HepG2 (cell line): ENCODE data around the gene ABCG1. TPM values are rescaled to one million over a fixed set of nuclear protein-coding genes. Genes with fewer than 3 reads are reported as not detected.

ENCODE experiments used
- ATAC-seq: fragments of 200-7000 bp; cut with Tn5 transposase; 3 replicates; pipeline ENCODE4 v1.9.1; 2020; ENCODE audit warnings: mild to moderate bottlenecking, moderate library complexity
- BruUV-seq: library from RNA; stranded (reverse); fragments of 400-500 nt; replicated peaks from 2 replicates; lab custom pipeline; 2021; lab: Mats Ljungman, UMichigan
- CTCF ChIA-PET: fragments of 300-600 bp; formaldehyde crosslinking; extraction: SDS; loops from one replicate; lab custom pipeline; 2021; ENCODE audit warnings: low total read pairs, inconsistent platforms, low intra/inter-chr PET ratio; lab: Yijun Ruan, JAX
- POLR2A ChIA-PET: fragments of 350-600 bp; sonication (Branson Sonifier 250); formaldehyde crosslinking; loops from one replicate; lab custom pipeline; 2020; ENCODE audit warnings: antibody characterized with exemption, inconsistent platforms; lab: Yijun Ruan, JAX
- DNase-seq: peaks from one replicate; pipeline ENCODE4 v3.0.0-alpha.2; 2015; ENCODE audit warnings: low spot score
- FAIRE-seq: peaks from 3 replicates; lab custom pipeline; 2011; peaks lifted over from hg19 to GRCh38; lab: Jason Lieb, UNC
- H2AFZ ChIP-seq: one replicate; pipeline ENCODE4 v1.6.1; 2011; ENCODE audit warnings: low read length, inconsistent platforms
- H3K27ac ChIP-seq: fragments of 300-600 bp; 3 replicates; pipeline ENCODE4 v1.8.0; 2011; ENCODE audit warnings: mixed run types, mild to moderate bottlenecking, mixed read lengths, low read length, inconsistent platforms; ENCODE audit not compliant: insufficient read depth; ENCODE audit errors: extremely low read length
- H3K27me3 ChIP-seq, 2 experiments: fragments of 200-600 bp in 1 of 2; 2 replicates in 1 of 2; 3 replicates in 1 of 2; pipeline versions ENCODE4 v1.6.0 to v1.8.0; 2011; ENCODE audit warnings: low read length in 2 of 2, mild to moderate bottlenecking in 2 of 2, moderate library complexity in 2 of 2, inconsistent platforms in 1 of 2; ENCODE audit not compliant: insufficient read depth in 2 of 2, control insufficient read depth in 1 of 2
- H3K36me3 ChIP-seq, 2 experiments: fragments of 200-600 bp in 1 of 2; replicated peaks in 1 of 2; 2 replicates in 1 of 2; 3 replicates in 1 of 2; pipeline versions ENCODE4 v1.5.1 to v1.8.0; 2011; ENCODE audit warnings: low read length in 2 of 2, inconsistent platforms in 1 of 2; ENCODE audit not compliant: insufficient read depth in 2 of 2, control insufficient read depth in 1 of 2
- H3K4me1 ChIP-seq: 2 replicates; pipeline ENCODE4 v1.5.1; 2012; ENCODE audit warnings: low read length, inconsistent platforms; ENCODE audit not compliant: insufficient read depth
- H3K4me2 ChIP-seq: 2 replicates; pipeline ENCODE4 v1.6.0; 2011; ENCODE audit warnings: low read depth, low read length, inconsistent platforms
- H3K4me3 ChIP-seq, 3 experiments: fragments of 200-600 bp in 1 of 3; sonication (generic), shearing (Covaris generic) in 1 of 3; replicated peaks in 1 of 3; 2 replicates each; pipeline ENCODE4 v1.5.1; 2011 to 2016; ENCODE audit warnings: low read length in 3 of 3, inconsistent platforms in 2 of 3, low read depth in 2 of 3, mild to moderate bottlenecking in 2 of 3, control low read depth in 1 of 3, mixed read lengths in 1 of 3; ENCODE audit not compliant: insufficient read depth in 1 of 3
- H3K79me2 ChIP-seq: one replicate; pipeline ENCODE4 v1.6.1; 2011; ENCODE audit warnings: low read length, inconsistent platforms; ENCODE audit not compliant: insufficient read depth
- H3K9ac ChIP-seq: 2 replicates; pipeline ENCODE4 v1.6.0; 2011; ENCODE audit warnings: mild to moderate bottlenecking, low read depth, low read length, inconsistent platforms; ENCODE audit not compliant: insufficient read depth
- H3K9me3 ChIP-seq: 2 replicates; pipeline ENCODE4 v1.5.1; 2012; ENCODE audit warnings: mild to moderate bottlenecking, low read length
- H4K20me1 ChIP-seq: 2 replicates; pipeline ENCODE4 v1.6.0; 2011; ENCODE audit warnings: inconsistent platforms, mild to moderate bottlenecking, low read length, moderate library complexity; ENCODE audit not compliant: insufficient read depth
- CAMTA2 ChIP-seq: sonication (generic); formaldehyde crosslinking; IDR thresholded peaks from 2 replicates; pipeline ENCODE4 v1.4.0; 2020; ENCODE audit warnings: mild to moderate bottlenecking, missing genetic modification reagents, borderline replicate concordance
- MZF1 ChIP-seq: sonication (generic); formaldehyde crosslinking; IDR thresholded peaks from 2 replicates; pipeline ENCODE4 v1.8.1; 2023; ENCODE audit warnings: mild to moderate bottlenecking, missing genetic modification reagents, borderline replicate concordance
- REL ChIP-seq: sonication (generic); formaldehyde crosslinking; conservative IDR thresholded peaks from 2 replicates; pipeline ENCODE4 v1.8.0; 2022; ENCODE audit warnings: mild to moderate bottlenecking, missing genetic modification reagents, moderate library complexity
- U2AF2 ChIP-seq: fragments of 200-400 bp; formaldehyde crosslinking; IDR thresholded peaks from 2 replicates; pipeline ENCODE4 v1.6.1; 2017; ENCODE audit warnings: low read depth, mild to moderate bottlenecking, low read length
- YY1 ChIP-seq: IDR thresholded peaks from 2 replicates; pipeline ENCODE4 v1.6.1; 2011; ENCODE audit warnings: low read length, low read depth, moderate library complexity, mild to moderate bottlenecking; ENCODE audit not compliant: insufficient read depth, insufficient replicate concordance
- ZBTB7A ChIP-seq: sonication (generic); formaldehyde crosslinking; IDR thresholded peaks from 2 replicates; pipeline ENCODE4 v1.8.0; 2022; ENCODE audit warnings: mild to moderate bottlenecking, missing genetic modification reagents
- ZNF180 ChIP-seq: sonication (generic); formaldehyde crosslinking; IDR thresholded peaks from 2 replicates; pipeline ENCODE4 v1.4.0; 2020; ENCODE audit warnings: low read depth, missing genetic modification reagents, borderline replicate concordance
- ZNF30 ChIP-seq: sonication (generic); formaldehyde crosslinking; IDR thresholded peaks from 2 replicates; pipeline ENCODE4 v1.5.0; 2020; ENCODE audit warnings: mild to moderate bottlenecking, missing genetic modification reagents
- WGBS: methylation state at CpG from one replicate; pipeline ENCODE4 v1.1.6; 2017; ENCODE audit warnings: low lambda C conversion rate; 5-methylcytosine and 5-hydroxymethylcytosine counted together
- in situ Hi-C: cut with HindIII; loops from 2 replicates; pipeline ENCODE4 v1.10.0; 2017; ENCODE audit warnings: low pct_unique_long_range_greater_than_20kb; ENCODE audit not compliant: extremely low pct_ligation_motif_present
- intact Hi-C: fragments of 100-400 bp; cut with micrococcal nuclease; formaldehyde crosslinking; loops from one replicate; pipeline ENCODE4 v1.10.0; 2022; ENCODE audit not compliant: unreplicated experiment
- polyA plus RNA-seq, 8 experiments: library from polyadenylated mRNA; depleted of rRNA in 3 of 8; stranded (reverse) in 7 of 8; unstranded in 1 of 8; fragments of >200 nt; fragmentation: Illumina TruSeq in 4 of 8; extraction: Trizol in 4 of 8; gene quantifications; 2 replicates each; pipeline versions ENCODE4 v1.2.1 to v1.2.3, GENCODE V29; 2011 to 2016; ENCODE audit warnings: low read depth in 4 of 8, missing spikeins in 1 of 8, mixed read lengths in 1 of 8; ENCODE audit not compliant: insufficient read depth in 1 of 8
- total RNA-seq, 5 experiments: library from RNA; depleted of rRNA; stranded (reverse); fragments of >200 nt; fragmentation: Illumina TruSeq; extraction: Trizol; gene quantifications; 2 replicates each; pipeline ENCODE4 v1.2.3, GENCODE V29; 2016; ENCODE audit warnings: low read depth in 1 of 5
- TF ChIP-seq, protein P1 (sequence below): sonication (generic); formaldehyde crosslinking; IDR thresholded peaks from 2 replicates; pipeline ENCODE4 v1.8.0; 2022; ENCODE audit warnings: mild to moderate bottlenecking, missing genetic modification reagents, borderline replicate concordance
- TF ChIP-seq, protein P2 (sequence below): sonication (generic); formaldehyde crosslinking; IDR thresholded peaks from 2 replicates; pipeline ENCODE4 v1.9.0; 2021; ENCODE audit warnings: missing genetic modification reagents, borderline replicate concordance
- TF ChIP-seq, protein P3 (sequence below): sonication (generic); formaldehyde crosslinking; IDR thresholded peaks from 2 replicates; pipeline ENCODE4 v1.5.0; 2020; ENCODE audit warnings: mild to moderate bottlenecking, missing genetic modification reagents
- TF ChIP-seq, protein P4 (sequence below): sonication (generic); formaldehyde crosslinking; IDR thresholded peaks from 2 replicates; pipeline ENCODE4 v1.4.0; 2020; ENCODE audit warnings: missing genetic modification reagents, borderline replicate concordance

ABCG1 gene
- total and polyA plus RNA-seq, 2 of the 13 experiments (the other 11 are each of a cell fraction or from before 2014, with no cell fraction given), result 0.04 TPM; not detected in 1

DNA sequence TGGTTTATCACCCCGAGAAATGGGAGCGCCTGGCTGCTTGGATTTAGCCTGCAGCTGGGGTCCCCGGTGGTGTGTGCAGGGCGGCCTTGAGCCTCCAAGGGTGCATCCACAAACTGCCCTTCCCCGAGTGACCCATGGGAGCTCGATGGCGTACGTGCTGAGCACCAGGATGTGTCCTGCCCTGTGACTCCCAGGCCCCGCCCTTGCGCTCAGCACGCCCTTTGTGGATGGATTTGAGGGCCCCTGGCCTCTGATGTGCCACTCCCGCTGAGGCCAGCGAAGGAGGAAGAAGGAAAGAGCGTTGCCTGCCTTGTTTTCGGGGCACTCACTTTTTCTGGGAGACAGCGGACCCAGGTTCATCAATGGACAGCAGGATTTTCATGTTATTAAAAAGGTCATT is 98.0 kb downstream of the ABCG1 start:
- Histone ChIP-seq H3K79me2 (no peaks in the 10 kb centered on the region), H3K27me3 (no peaks in the 10 kb centered on the region; a peak in 1 of 5 replicates), H3K36me3 (no peaks in the 10 kb centered on the region), H3K4me2 (no peak overlapping the region), H3K27ac (no peak overlapping the region), H3K9me3 (no peaks in the 10 kb centered on the region), H3K9ac (no peak overlapping the region), H4K20me1 (no peaks in the 10 kb centered on the region), H3K4me1 (peaks cover 46% of the 10 kb centered on the region), H2AFZ (no peak overlapping the region), H3K4me3 (no peak overlapping the region)
- BruUV-seq, result no TSS peak
- FAIRE-seq (no peak), ATAC-seq (no peak), DNase-seq (no peak)
- intact Hi-C loops, result no loop called here
- 89% methylated on average over 11 of the region's 16 CpGs for WGBS
- ChIA-PET POLR2A (no interaction called here), CTCF (no interaction called here)
- in situ Hi-C loops, result no loop called here
- TF ChIP-seq, protein P1, sequence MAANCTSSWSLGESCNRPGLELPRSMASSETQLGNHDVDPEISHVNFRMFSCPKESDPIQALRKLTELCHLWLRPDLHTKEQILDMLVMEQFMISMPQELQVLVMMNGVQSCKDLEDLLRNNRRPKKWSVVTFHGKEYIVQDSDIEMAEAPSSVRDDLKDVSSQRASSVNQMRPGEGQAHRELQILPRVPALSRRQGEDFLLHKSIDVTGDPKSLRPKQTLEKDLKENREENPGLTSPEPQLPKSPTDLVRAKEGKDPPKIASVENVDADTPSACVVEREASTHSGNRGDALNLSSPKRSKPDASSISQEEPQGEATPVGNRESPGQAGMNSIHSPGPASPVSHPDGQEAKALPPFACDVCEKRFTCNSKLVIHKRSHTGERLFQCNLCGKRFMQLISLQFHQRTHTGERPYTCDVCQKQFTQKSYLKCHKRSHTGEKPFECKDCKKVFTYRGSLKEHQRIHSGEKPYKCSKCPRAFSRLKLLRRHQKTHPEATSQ, result no peak
- TF ChIP-seq REL (CRISPR knock-in tag) (no peak), MZF1 (no peak), CAMTA2 (CRISPR knock-in tag) (no peak), YY1 (no peak), ZBTB7A (CRISPR knock-in tag) (no peak), ZNF30 (CRISPR knock-in tag) (no peak), ZNF180 (CRISPR knock-in tag) (no peak), U2AF2 (no peak)
- TF ChIP-seq, protein P2, sequence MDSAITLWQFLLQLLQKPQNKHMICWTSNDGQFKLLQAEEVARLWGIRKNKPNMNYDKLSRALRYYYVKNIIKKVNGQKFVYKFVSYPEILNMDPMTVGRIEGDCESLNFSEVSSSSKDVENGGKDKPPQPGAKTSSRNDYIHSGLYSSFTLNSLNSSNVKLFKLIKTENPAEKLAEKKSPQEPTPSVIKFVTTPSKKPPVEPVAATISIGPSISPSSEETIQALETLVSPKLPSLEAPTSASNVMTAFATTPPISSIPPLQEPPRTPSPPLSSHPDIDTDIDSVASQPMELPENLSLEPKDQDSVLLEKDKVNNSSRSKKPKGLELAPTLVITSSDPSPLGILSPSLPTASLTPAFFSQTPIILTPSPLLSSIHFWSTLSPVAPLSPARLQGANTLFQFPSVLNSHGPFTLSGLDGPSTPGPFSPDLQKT (CRISPR knock-in tag), result no peak
- TF ChIP-seq, protein P3, sequence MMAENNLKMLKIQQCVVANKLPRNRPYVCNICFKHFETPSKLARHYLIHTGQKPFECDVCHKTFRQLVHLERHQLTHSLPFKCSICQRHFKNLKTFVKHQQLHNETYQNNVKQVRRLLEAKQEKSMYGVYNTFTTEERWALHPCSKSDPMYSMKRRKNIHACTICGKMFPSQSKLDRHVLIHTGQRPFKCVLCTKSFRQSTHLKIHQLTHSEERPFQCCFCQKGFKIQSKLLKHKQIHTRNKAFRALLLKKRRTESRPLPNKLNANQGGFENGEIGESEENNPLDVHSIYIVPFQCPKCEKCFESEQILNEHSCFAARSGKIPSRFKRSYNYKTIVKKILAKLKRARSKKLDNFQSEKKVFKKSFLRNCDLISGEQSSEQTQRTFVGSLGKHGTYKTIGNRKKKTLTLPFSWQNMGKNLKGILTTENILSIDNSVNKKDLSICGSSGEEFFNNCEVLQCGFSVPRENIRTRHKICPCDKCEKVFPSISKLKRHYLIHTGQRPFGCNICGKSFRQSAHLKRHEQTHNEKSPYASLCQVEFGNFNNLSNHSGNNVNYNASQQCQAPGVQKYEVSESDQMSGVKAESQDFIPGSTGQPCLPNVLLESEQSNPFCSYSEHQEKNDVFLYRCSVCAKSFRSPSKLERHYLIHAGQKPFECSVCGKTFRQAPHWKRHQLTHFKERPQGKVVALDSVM (CRISPR knock-in tag), result no peak
- TF ChIP-seq, protein P4, sequence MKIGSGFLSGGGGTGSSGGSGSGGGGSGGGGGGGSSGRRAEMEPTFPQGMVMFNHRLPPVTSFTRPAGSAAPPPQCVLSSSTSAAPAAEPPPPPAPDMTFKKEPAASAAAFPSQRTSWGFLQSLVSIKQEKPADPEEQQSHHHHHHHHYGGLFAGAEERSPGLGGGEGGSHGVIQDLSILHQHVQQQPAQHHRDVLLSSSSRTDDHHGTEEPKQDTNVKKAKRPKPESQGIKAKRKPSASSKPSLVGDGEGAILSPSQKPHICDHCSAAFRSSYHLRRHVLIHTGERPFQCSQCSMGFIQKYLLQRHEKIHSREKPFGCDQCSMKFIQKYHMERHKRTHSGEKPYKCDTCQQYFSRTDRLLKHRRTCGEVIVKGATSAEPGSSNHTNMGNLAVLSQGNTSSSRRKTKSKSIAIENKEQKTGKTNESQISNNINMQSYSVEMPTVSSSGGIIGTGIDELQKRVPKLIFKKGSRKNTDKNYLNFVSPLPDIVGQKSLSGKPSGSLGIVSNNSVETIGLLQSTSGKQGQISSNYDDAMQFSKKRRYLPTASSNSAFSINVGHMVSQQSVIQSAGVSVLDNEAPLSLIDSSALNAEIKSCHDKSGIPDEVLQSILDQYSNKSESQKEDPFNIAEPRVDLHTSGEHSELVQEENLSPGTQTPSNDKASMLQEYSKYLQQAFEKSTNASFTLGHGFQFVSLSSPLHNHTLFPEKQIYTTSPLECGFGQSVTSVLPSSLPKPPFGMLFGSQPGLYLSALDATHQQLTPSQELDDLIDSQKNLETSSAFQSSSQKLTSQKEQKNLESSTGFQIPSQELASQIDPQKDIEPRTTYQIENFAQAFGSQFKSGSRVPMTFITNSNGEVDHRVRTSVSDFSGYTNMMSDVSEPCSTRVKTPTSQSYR (CRISPR knock-in tag), result no peak
